Measurements from ENCODE around the gene CLCNKA.
A peak's percentile ranks its signal among the peaks of the same experiment; 100 is the strongest.

Gene CLCNKA

GRCh38 chr1:16063226-16063829 lies 41.5 kb downstream of the CLCNKA start:
- DNase-seq = no peak

DNA sequence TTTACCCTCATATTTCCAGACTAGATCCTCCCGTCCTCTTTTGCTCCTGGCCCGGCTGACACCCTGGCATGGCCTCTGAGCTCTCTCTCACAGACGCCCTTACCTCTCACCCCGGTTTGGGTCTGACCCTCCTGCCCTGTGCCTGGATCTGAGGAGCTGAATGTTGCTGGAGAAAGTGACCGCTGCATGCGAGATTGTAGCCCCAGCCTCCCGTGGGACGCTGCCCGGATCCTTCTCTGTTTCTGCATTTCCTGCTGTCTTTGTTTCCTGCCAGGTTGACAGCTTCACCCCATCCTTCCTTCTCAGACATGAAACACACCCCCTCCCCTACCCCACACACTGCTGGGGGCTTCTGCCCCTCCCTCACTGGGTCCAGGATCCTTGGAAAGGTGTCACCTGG lies 42.1 kb downstream of the CLCNKA start:
- DNase-seq = no peak

GRCh38 chr1:16064536-16065268 lies 42.9 kb downstream of the CLCNKA start:
- no peak for DNase-seq

GRCh38 chr1:16065269-16065576 lies 43.4 kb downstream of the CLCNKA start:
- no peak for DNase-seq

- no peak for DNase-seq
These were observed 44.4 kb downstream of the CLCNKA start for GRCh38 chr1:16066245-16066644.

DNA sequence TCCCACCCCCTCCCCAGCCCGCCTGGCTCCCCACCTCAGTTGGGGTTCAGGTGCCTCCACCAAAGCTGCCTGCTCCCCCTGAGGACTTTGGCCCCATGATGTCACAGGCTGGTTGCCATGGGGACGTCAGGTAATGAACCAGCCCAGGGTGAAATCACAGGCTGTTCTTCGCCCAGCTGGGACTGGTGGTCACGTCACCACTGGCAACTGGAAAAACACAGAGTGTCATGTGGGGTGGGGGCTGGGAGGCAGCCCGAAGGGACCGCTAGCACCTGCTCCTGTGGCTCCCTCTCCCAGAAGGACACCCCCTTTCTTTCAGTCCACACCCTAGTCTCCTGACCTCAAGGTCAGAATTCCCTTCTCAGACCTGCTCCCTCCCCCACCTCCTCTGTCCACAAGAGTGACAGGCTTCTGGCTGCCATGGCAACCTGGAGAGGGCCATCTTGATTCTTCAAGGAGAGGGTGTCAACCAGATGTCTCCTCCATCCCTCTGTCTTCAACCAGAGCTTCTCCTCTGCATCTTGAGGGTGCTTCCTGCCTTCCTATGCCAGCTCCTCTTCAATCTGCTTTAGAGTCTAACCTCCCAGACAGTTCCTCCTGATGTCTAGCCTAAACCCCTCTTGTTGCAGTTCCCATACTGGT lies 45.4 kb downstream of the CLCNKA start:
- DNase-seq = no peak

- no peak for DNase-seq
These were observed 46.1 kb downstream of the CLCNKA start for GRCh38 chr1:16067933-16068332.

DNA sequence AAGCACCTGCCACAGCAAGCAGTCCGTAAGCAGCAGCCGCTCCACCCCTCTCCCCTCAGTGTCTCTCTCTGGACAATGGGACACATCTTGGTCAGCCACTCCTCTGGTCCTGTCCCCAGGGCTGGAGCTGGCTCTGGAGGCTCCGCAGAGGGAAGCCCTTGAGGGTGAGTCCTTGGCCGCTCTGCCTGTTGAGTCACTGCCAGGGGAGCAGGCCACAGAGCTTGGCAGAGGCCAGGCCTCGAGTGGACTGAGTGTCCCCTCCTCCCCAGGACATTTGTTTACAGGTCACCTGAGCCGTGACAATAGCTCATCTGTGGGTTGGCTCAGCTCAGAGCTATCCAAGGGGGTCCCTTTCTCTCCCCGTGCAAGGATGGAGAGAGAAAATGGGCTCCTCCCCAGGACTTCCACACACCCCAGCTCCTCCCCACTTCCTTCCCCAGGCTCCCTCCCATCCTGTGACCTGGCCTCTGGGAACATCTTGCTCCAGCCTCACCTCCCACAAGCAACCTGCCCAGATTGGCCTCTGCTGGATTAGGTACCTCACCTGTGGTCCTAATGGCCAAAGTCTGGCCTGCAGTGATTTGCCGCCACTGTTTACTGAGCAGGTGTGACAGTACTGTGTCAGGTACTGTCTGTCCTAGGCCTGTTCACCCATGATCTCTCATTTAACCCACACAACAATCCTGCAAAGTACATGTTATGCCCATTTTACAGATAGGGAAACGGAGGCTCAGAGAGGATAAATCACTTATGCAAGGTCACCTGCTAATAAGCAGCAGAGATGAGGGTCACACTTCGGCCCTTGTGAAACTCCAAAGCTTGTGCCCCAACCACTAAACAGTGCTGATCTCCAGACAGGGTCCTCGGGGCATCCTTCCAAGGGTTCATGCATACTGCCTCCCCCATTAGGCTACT lies 46.8 kb downstream of the CLCNKA start:
- peak; percentile 7 for DNase-seq

DNA sequence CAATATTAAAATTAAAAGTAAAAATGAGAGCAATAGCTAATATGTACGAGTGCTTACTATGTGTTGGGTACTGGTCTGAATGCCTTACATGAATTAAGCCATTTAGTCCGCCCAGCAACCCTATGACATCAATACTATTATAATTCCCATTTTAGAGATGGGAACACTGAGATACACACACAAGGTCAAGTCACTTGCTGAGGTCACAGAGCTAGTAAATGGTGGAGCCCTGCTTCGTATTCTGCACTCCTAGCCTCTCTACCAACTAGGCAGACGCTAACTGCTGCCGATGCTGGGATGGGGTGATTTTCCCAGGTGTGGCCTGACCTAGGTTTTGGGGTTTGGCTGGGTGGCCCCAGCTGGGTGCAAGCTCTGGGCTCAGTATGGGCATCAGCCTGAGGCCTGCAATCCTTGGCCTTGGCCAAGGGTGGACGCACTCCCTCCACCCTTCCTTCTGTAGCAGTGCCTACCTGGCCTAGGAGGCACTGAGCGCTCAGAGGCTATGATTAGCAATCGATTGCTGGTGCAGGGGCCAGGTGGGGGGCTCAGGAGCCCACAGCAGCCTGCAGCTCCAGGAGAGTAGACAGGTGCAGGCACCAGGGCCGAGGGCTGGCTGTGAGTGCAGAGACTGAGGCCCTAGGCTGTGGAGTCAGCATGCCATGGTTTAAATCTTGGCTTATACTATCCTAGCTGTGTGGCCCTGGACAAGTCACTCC lies 49.0 kb downstream of the CLCNKA start:
- no peak for DNase-seq

GRCh38 chr1:16071614-16072013 lies 49.8 kb downstream of the CLCNKA start:
- no peak for DNase-seq

GRCh38 chr1:16072095-16072494 lies 50.3 kb downstream of the CLCNKA start:
- no peak for DNase-seq

- no peak for DNase-seq
These were observed 51.0 kb downstream of the CLCNKA start for GRCh38 chr1:16072616-16073484.

DNA sequence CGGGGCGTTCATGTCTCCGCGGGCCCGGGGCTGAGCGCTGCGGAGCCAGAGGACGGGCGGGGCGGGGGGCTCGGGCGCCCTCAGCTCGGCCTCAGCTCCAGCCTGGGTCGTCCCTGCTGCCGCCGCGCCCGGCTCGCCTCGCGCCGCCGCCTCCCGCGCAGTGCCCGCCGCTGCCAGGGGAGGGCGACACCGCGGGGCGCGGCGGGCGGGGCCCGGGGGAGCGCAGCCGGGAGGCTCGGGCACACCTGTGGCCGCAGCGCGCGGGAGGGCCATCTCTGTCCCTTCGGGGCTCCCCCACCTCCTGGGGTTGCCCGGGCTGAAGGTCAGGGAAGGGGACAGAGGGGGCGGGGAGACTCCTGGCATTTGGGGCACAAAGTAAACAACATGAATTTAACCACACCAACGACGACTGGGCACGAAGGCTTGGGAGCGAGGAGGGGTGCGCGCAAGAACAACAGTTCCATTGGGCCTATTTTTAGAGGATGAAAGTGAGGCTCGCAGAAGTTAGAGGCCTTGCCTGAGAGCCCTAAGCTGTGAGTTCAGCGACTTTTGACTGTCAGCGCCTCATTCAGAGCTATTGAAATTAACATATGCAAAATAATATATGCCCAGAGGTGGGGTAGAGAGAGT lies 51.8 kb downstream of the CLCNKA start, which contains the start of gene FAM131C:
Gene FAM131C, minus strand, starts transcription at position 162 of the 630 bp plus-strand sequence. CDS start 209 bp downstream, outside the sequence.
- no peak for DNase-seq

DNA sequence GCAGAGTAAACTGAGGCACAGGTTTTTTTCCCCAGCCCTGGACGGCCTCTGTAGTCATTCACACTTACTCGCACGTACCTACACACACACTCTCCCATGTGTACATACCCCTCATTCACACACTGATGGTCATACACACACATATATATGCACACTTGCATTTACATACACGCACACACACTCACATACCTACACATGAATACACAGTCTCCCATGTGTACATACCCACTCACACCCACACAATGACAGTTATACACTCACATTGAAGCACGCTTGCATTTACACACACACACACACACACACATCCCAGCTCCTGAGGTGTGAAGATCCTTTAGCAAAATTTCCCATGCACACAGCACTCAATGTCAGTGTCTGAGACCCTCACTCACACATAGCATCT lies 52.4 kb downstream of the CLCNKA start:
- no peak for DNase-seq

- DNase-seq = no peak
These were observed 53.6 kb downstream of the CLCNKA start for GRCh38 chr1:16075337-16076030.

DNA sequence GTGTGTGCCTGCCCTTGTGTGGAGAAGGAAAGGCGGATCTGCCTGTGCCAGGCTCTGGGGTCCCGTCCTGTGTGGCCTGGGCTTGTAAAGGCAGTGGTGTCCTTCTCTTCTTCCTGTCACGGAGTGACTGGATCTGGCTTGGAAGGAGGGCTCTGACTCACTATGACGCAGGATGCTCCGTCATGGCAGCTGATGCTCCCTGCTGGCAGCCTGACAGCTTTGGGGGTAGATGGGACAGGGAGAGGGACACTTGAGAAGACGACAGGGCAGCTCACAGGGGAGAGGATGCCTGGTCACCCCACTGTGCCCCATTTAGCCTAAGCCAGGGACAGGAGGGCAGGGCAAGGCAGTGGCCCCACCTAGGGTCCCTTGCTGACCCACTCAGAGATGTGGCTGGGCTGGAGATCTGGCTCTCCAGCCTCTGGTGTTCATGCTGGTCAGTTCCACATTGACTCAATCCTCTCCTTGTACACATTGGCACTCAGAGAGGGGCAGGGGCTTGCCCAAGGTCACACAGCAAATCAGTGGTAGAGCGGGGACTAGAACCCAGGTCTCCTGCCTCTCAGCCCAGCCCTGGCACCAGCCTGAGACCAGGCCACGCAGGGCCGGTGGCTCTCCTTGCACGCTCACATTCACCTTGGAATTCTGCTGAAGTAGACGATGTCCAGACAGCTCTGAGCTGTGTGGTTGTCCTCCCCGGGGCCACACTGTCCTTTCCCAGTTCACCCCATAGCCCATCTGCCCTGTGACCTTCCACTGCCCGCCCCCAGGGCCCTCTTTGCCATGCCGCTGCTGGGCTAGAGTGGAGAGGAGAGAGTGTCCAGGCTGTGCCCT lies 54.4 kb downstream of the CLCNKA start:
- no peak for DNase-seq

GRCh38 chr1:16076865-16077238 lies 55.0 kb downstream of the CLCNKA start:
- DNase-seq = no peak

GRCh38 chr1:16077406-16078245 lies 55.8 kb downstream of the CLCNKA start:
- DNase-seq = peak; percentile 1
